CD4-positive, CD25-positive, alpha-beta regulatory T cell (primary cell): ENCODE measurements around the gene NPIPB8. TPM values are rescaled to one million over a fixed set of nuclear protein-coding genes. Genes with fewer than 3 reads are reported as not detected.
"Not testable (repeated sequence)": the region's sequence is repeated elsewhere in the genome, so short reads cannot be mapped to it uniquely, and the experiment has no call there.

Experiments used
- ATAC-seq, 2 donors: fragments of 150-1000 bp; cut with Tn5 transposase; one replicate each; pipeline ENCODE4 v1.10.0; 2021; ENCODE audit warnings: low read depth in 2 of 2, moderate number of reproducible peaks in 2 of 2, moderate library complexity in 1 of 2
- DNase-seq, 3 donors: peaks; one replicate each; pipeline versions ENCODE4 v3.0.0 to v3.0.0-alpha.2; 2012 to 2022; ENCODE audit warnings: mixed read lengths in 1 of 3
- H3K27ac ChIP-seq: one replicate; pipeline ENCODE4 v1.7.0; 2013; ENCODE audit warnings: mild to moderate bottlenecking, low read length; ENCODE audit not compliant: insufficient read depth, poor library complexity, severe bottlenecking
- H3K27me3 ChIP-seq: one replicate; pipeline ENCODE4 v1.7.0; 2013; ENCODE audit warnings: low read length; ENCODE audit not compliant: control insufficient read depth, insufficient read depth
- H3K36me3 ChIP-seq: one replicate; pipeline ENCODE4 v1.7.0; 2013; ENCODE audit warnings: mild to moderate bottlenecking, low read length, moderate library complexity; ENCODE audit not compliant: control insufficient read depth, insufficient read depth
- H3K4me1 ChIP-seq: 2 replicates; pipeline ENCODE4 v1.7.0; 2013; ENCODE audit warnings: mild to moderate bottlenecking, low read length; ENCODE audit not compliant: insufficient read depth, control insufficient read depth, poor library complexity, severe bottlenecking
- H3K4me3 ChIP-seq: one replicate; pipeline ENCODE4 v1.7.0; 2013; ENCODE audit warnings: low read depth, mild to moderate bottlenecking, low read length, moderate library complexity
- H3K9me3 ChIP-seq, 2 experiments: 1 replicate in 1 of 2; 2 replicates in 1 of 2; pipeline ENCODE4 v1.7.0; 2013; ENCODE audit warnings: low read length in 2 of 2, mild to moderate bottlenecking in 1 of 2, moderate library complexity in 1 of 2; ENCODE audit not compliant: control insufficient read depth in 2 of 2
- H3K27ac Mint-ChIP-seq, 3 donors: one replicate each; pipeline ENCODE4 v1.8.0; 2020 to 2022; ENCODE audit warnings: mild to moderate bottlenecking in 3 of 3, mixed read lengths in 3 of 3, moderate library complexity in 2 of 3
- H3K27me3 Mint-ChIP-seq: one replicate; pipeline ENCODE4 v1.8.0; 2022; ENCODE audit warnings: mild to moderate bottlenecking, mixed read lengths
- H3K36me3 Mint-ChIP-seq: one replicate; pipeline ENCODE4 v1.8.0; 2020; ENCODE audit warnings: mixed read lengths
- H3K4me1 Mint-ChIP-seq, 4 donors: one replicate each; pipeline ENCODE4 v1.8.0; 2020 to 2022; ENCODE audit warnings: mixed read lengths in 4 of 4, mild to moderate bottlenecking in 1 of 4
- H3K4me3 Mint-ChIP-seq, 4 donors: one replicate each; pipeline ENCODE4 v1.8.0; 2020 to 2022; ENCODE audit warnings: mild to moderate bottlenecking in 4 of 4, mixed read lengths in 4 of 4, moderate library complexity in 3 of 4
- H3K9me3 Mint-ChIP-seq, 7 donors: one replicate each; pipeline ENCODE4 v1.8.0; 2020 to 2022; ENCODE audit warnings: mixed read lengths in 7 of 7, mild to moderate bottlenecking in 3 of 7, moderate library complexity in 2 of 7
- polyA plus RNA-seq, 4 donors: library from polyadenylated mRNA; unstranded; fragments of 300-500 nt; fragmentation: Illumina TruSeq; gene quantifications; one replicate each; pipeline ENCODE4 v1.2.3, GENCODE V29; 2021
- total RNA-seq: library from RNA; stranded (reverse); gene quantifications from one replicate; pipeline ENCODE4 v1.2.3, GENCODE V29; 2022

Gene NPIPB8
- total and polyA plus RNA-seq, 5 donors from 2014 or later = 1.1 TPM; not detected in 4

- H3K9me3 ChIP-seq, H3K4me3 ChIP-seq, H3K36me3 Mint-ChIP-seq, H3K27ac Mint-ChIP-seq, H3K27me3 Mint-ChIP-seq, H3K27me3 ChIP-seq, H3K27ac ChIP-seq, ATAC-seq, H3K4me1 ChIP-seq, H3K4me3 Mint-ChIP-seq, DNase-seq, H3K36me3 ChIP-seq, H3K9me3 Mint-ChIP-seq: not testable (repeated sequence)
- H3K4me1 Mint-ChIP-seq = peaks cover 0 to 19% (median 12%) of the 10 kb centered on the region in 4 donors
These were observed 29.4 kb upstream of the NPIPB8 start for GRCh38 chr16:28608496-28608808.

GRCh38 chr16:28608867-28609596 is 28.8 kb upstream of the NPIPB8 start:
- H3K27ac ChIP-seq, H3K4me3 ChIP-seq, DNase-seq, H3K9me3 Mint-ChIP-seq, H3K9me3 ChIP-seq, ATAC-seq, H3K36me3 ChIP-seq, H3K4me1 ChIP-seq, H3K27me3 Mint-ChIP-seq, H3K27me3 ChIP-seq, H3K36me3 Mint-ChIP-seq: not testable (repeated sequence)
- Mint-ChIP-seq H3K4me3 (peak overlapping the region in 1 of 4 donors; percentile 63), H3K4me1 (peaks cover 0 to 19% (median 12%) of the 10 kb centered on the region in 4 donors), H3K27ac (peak overlapping the region in 1 of 3 donors; percentile 76)

DNA sequence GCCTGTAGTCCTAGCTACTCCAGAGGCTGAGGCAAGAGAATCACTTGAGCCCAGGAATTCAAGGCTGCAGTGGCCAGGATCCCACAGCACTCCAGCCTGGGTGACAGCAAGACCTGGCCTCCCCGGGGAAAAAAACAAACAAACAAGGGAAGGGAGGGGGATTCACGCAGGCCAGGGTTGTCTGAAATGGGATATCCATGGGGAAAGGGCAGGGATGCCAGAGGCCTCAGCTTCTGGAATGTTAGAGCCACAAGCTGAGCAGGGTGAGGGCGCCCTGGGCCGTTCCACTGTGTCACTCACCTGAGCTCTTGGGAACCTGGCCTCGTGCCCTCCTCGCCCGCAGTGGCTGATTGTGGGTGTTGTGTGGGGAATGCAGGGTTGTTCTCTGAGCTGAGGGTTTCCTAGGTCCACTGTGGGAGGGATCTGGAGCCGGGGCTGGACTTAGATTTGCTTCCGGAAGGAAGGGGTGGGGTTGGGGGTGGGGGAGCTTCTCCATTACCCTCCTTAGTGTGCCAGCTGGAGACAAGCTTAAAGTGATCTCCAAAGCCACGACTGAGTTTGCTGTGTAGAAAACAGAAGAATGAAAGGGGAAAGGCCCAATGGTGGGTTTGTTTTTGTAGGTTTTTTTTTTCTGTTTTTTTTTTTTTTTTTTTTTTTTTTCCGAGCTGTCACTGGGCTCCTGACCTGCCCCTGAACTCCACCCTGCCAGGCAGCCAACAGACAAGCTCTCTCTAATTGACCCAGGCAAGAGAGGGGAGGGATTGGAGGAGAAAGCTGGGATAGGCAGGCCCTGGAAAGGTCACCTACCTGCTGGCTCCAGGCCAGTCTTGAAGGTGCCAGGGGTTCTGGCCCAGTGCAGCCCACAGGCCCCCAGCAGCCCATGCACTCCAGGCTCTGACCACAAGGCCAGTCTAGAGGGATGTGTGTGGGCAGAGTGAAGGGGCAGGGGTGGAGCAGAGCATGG is 28.0 kb upstream of the NPIPB8 start, which contains the start of gene SULT1A1:
Gene SULT1A1, minus strand, starts transcription at position 414 of the 964 bp plus-strand sequence. CDS start 1,189 bp downstream, outside the sequence.
- H3K36me3 Mint-ChIP-seq = peaks cover 7% of the 10 kb centered on the region
- H3K4me3 Mint-ChIP-seq = peak within 1 kb of the TSS in 2 of 4 donors; percentile 22 to 63

GRCh38 chr16:28610595-28611191 is 27.2 kb upstream of the NPIPB8 start:
- no peaks in the 10 kb centered on the region for H3K27me3 Mint-ChIP-seq
- H3K4me1 Mint-ChIP-seq = peaks cover under 1 to 21% (median 12%) of the 10 kb centered on the region in 4 donors
- no peaks in the 10 kb centered on the region for H3K27me3 ChIP-seq
- no peak overlapping the region for H3K4me3 ChIP-seq
- H3K9me3 ChIP-seq = no peaks in the 10 kb centered on the region
- H3K9me3 Mint-ChIP-seq = no peaks in the 10 kb centered on the region
- DNase-seq (no peak), ATAC-seq (no peak)
- no peak overlapping the region for H3K27ac ChIP-seq
- H3K36me3 ChIP-seq = no peaks in the 10 kb centered on the region
- H3K4me3 Mint-ChIP-seq = peak overlapping the region in 2 of 4 donors; percentile 22 to 29
- peak overlapping the region in 2 of 3 donors; percentile 52 to 87 for H3K27ac Mint-ChIP-seq
- H3K36me3 Mint-ChIP-seq = peaks cover 7% of the 10 kb centered on the region
- H3K4me1 ChIP-seq = no peaks in the 10 kb centered on the region

More for the DNA sequence above, 28.0 kb upstream of the NPIPB8 start, which contains the start of gene SULT1A1:
- Mint-ChIP-seq H3K27ac (peak within 1 kb of the TSS in 2 of 3 donors; percentile 52 to 87), H3K9me3 (no peaks in the 10 kb centered on the region), H3K27me3 (no peaks in the 10 kb centered on the region), H3K4me1 (peaks cover 0 to 19% (median 12%) of the 10 kb centered on the region in 4 donors)
- DNase-seq (peak in 1 of 3 donors; percentile 19), ATAC-seq (no peak)
- Histone ChIP-seq H3K27me3 (no peaks in the 10 kb centered on the region), H3K36me3 (no peaks in the 10 kb centered on the region), H3K9me3 (no peaks in the 10 kb centered on the region), H3K4me1 (no peaks in the 10 kb centered on the region), H3K27ac (no peak within 1 kb of the TSS), H3K4me3 (no peak within 1 kb of the TSS)

GRCh38 chr16:28612359-28613280 is 25.2 kb upstream of the NPIPB8 start:
- not testable (repeated sequence) for H3K4me1 ChIP-seq, DNase-seq, H3K4me3 ChIP-seq, H3K36me3 Mint-ChIP-seq, H3K36me3 ChIP-seq, H3K27me3 ChIP-seq, H3K27ac Mint-ChIP-seq, H3K9me3 Mint-ChIP-seq, H3K27ac ChIP-seq, H3K9me3 ChIP-seq, H3K4me3 Mint-ChIP-seq, H3K27me3 Mint-ChIP-seq
- peaks cover 5 to 22% (median 12%) of the 10 kb centered on the region in 4 donors for H3K4me1 Mint-ChIP-seq
- peak; percentile 95 to 98 for ATAC-seq

DNA sequence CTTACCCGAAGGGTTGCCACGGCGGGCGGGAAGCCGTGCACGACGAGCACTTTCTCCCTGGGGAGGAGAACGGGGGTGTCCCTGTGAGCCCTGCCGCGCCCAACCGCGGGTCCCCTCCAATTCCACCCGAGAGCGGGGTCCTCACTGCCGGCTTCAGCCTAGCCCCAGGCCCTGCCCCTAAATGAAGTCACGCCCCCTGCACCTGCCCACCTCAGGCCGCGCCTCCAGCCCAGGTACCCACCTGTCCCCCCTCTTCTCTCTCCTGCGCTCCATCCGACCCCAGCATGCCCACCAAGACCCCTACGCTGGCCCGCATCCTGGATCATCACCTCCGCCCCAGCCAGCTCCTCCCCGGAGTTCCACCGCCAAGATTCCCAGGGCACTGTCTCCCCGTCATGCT is 24.0 kb upstream of the NPIPB8 start:
- H3K9me3 ChIP-seq, H3K27me3 Mint-ChIP-seq, H3K4me1 ChIP-seq, H3K27me3 ChIP-seq, H3K27ac Mint-ChIP-seq, H3K9me3 Mint-ChIP-seq, H3K27ac ChIP-seq, H3K4me3 ChIP-seq, H3K4me3 Mint-ChIP-seq, H3K36me3 ChIP-seq, H3K36me3 Mint-ChIP-seq, ATAC-seq, DNase-seq: not testable (repeated sequence)
- peaks cover 5 to 22% (median 12%) of the 10 kb centered on the region in 4 donors for H3K4me1 Mint-ChIP-seq

- H3K36me3 ChIP-seq, H3K27me3 ChIP-seq, ATAC-seq, H3K27ac Mint-ChIP-seq, H3K4me3 ChIP-seq, H3K4me1 ChIP-seq, H3K27me3 Mint-ChIP-seq, H3K36me3 Mint-ChIP-seq, H3K9me3 Mint-ChIP-seq, H3K9me3 ChIP-seq, DNase-seq, H3K4me3 Mint-ChIP-seq, H3K27ac ChIP-seq: not testable (repeated sequence)
- peaks cover 5 to 19% (median 10%) of the 10 kb centered on the region in 4 donors for H3K4me1 Mint-ChIP-seq
These were observed 23.3 kb upstream of the NPIPB8 start for GRCh38 chr16:28614561-28614960.
